ENCODE results near the gene C1QTNF1.
"Not testable (repeated sequence)": the region's sequence is repeated elsewhere in the genome, so short reads cannot be mapped to it uniquely, and the experiment has no call there.

Gene C1QTNF1

GRCh38 chr17:79071161-79071740 is 47.3 kb downstream of the C1QTNF1 start:
- no peak for DNase-seq (ENCODE audit: low read depth in 1 of 2, low spot score in 1 of 2)
- in situ Hi-C loops (cut with HindIII; ENCODE audit: low pct_unique_long_range_greater_than_20kb, low sequenced_read_pairs), result no loop called here
- no peak for TF ChIP-seq JUND (IDR thresholded peaks at IDR 0.05; ENCODE audit: low read depth)

- no peak for TF ChIP-seq JUND (IDR thresholded peaks at IDR 0.05; ENCODE audit: low read depth)
- in situ Hi-C loops (cut with HindIII; ENCODE audit: low pct_unique_long_range_greater_than_20kb, low sequenced_read_pairs), result no loop called here
- no peak for DNase-seq (ENCODE audit: low read depth in 1 of 2, low spot score in 1 of 2)
Measured at GRCh38 chr17:79072544-79072943, 48.6 kb downstream of the C1QTNF1 start.

GRCh38 chr17:79073016-79073705 is 49.2 kb downstream of the C1QTNF1 start:
- in situ Hi-C loops (cut with HindIII; ENCODE audit: low pct_unique_long_range_greater_than_20kb, low sequenced_read_pairs), result no loop called here
- peak in 1 of 2 experiments; percentile 43 for DNase-seq (ENCODE audit: low read depth in 1 of 2, low spot score in 1 of 2)
- TF ChIP-seq JUND (IDR thresholded peaks at IDR 0.05; ENCODE audit: low read depth), result no peak

DNA sequence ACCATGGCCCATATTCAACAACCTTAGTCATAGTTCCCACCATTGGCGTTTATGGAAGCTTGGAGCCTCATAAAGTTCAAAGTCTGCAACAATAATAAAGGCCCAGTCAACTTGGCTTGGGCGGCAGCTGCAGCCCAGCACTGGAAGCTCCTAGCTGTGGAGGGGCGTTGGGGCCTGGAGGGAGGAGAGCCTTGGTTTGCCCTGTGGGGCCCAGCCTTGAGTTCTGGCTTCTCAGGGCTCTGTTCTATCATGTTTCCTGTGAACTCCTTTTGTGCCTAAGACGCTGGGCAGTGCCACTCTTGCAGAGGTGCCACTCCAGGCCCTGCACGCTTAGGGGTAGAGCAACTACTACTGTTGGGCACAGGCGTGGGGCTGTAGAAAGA is 49.7 kb downstream of the C1QTNF1 start:
- in situ Hi-C loops (cut with HindIII; ENCODE audit: low pct_unique_long_range_greater_than_20kb, low sequenced_read_pairs), result no loop called here
- TF ChIP-seq JUND (IDR thresholded peaks at IDR 0.05; ENCODE audit: low read depth), result no peak
- no peak for DNase-seq (ENCODE audit: low read depth in 1 of 2, low spot score in 1 of 2)

DNA sequence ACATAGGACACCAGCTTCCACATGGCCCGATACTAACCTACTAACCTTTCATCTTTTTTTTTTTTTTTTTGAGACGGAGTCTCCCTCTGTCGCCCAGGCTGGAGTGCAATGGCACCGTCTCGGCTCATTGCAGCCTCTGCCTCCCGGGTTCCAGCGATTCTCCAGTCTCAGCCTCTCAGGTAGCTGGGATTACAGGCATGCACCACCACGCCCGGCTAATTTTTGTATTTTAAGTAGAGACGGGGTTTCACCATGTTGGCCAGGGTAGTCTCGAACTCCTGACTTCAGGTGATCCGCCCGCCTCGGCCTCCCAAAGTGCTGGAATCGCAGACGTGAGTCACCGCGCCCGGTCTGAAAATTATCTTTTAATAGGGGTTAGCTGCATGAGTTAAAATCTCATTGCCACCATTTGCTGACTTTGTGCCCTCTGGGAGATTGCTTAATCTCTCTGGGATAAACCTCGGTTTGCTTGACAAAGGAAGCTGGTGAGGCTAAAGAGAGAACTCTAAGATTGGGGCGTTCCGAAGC is 50.2 kb downstream of the C1QTNF1 start:
- DNase-seq (ENCODE audit: low read depth in 1 of 2, low spot score in 1 of 2); in situ Hi-C loops (cut with HindIII; ENCODE audit: low pct_unique_long_range_greater_than_20kb, low sequenced_read_pairs): not testable (repeated sequence)

DNA sequence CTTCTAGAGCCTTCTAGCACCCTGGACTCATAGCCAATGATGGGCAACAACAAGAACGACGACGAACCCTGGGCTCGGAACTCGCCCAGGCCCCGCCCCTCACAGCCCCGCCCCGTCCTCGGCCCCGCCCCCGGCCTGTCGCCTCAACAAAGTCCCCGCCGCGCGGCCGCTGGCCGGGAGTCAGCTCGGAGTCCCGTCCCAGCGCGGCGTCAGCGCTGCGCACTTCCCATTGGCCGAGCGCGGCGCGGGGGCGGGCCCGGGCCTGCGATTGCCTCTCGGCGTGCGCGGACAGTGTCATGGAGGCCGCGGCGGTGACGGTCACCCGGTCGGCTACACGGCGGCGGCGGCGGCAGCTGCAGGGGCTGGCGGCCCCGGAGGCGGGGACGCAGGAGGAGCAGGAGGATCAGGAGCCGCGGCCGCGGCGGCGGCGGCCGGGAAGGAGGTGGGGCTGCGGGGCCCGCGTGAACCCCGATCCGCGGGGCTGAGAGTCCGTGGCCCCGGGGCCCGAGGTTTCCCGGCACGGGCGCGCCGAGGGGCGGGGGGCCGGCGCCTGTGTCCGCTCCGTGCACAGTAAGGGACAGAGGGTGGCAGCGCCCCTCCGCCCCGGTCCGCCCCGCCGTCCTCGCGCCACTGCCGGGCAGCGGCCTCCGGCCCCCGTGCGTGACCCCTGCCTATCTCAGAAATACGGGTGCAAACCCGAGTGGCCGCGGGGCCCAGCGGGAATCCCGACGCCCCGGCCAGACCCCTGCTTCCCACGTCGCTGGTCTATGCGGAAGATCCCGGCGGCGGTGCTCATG is 50.9 kb downstream of the C1QTNF1 start, which contains the start of gene ENGASE:
Gene ENGASE, plus strand, starts transcription at position 176 of the 797 bp plus-strand sequence. Its CDS starts 121 bp downstream, at position 297.
- TF ChIP-seq JUND (IDR thresholded peaks at IDR 0.05; ENCODE audit: low read depth), result no peak
- in situ Hi-C loops (cut with HindIII; ENCODE audit: low pct_unique_long_range_greater_than_20kb, low sequenced_read_pairs), result no loop called here
- DNase-seq (ENCODE audit: low read depth in 1 of 2, low spot score in 1 of 2), result peak; percentile 97 to 99

- in situ Hi-C loops (cut with HindIII; ENCODE audit: low pct_unique_long_range_greater_than_20kb, low sequenced_read_pairs), result no loop called here
- no peak for DNase-seq (ENCODE audit: low read depth in 1 of 2, low spot score in 1 of 2)
- no peak for TF ChIP-seq JUND (IDR thresholded peaks at IDR 0.05; ENCODE audit: low read depth)
Measured at GRCh38 chr17:79075446-79075750, 51.4 kb downstream of the C1QTNF1 start.

- DNase-seq (ENCODE audit: low read depth in 1 of 2, low spot score in 1 of 2), result no peak
- no peak for TF ChIP-seq JUND (IDR thresholded peaks at IDR 0.05; ENCODE audit: low read depth)
- in situ Hi-C loops (cut with HindIII; ENCODE audit: low pct_unique_long_range_greater_than_20kb, low sequenced_read_pairs), result no loop called here
Measured at GRCh38 chr17:79075861-79076406, 52.0 kb downstream of the C1QTNF1 start.

DNA sequence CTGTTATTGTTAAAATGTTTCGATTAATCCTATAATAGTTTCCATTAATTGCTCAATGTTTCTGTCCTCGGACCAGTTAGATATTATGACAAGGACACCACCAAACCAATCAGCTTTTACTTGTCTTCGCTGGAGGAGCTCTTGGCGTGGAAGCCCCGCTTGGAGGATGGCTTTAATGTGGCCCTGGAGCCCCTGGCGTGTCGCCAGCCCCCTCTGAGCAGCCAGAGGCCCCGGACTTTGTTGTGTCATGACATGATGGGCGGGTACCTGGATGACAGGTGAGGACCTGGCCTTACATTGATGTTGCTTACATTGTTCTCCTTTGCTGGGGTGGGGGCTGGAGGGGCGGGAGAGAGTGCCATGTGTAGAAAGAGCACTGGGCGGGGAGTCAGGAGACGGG is 53.6 kb downstream of the C1QTNF1 start:
- no peak for TF ChIP-seq JUND (IDR thresholded peaks at IDR 0.05; ENCODE audit: low read depth)

DNA sequence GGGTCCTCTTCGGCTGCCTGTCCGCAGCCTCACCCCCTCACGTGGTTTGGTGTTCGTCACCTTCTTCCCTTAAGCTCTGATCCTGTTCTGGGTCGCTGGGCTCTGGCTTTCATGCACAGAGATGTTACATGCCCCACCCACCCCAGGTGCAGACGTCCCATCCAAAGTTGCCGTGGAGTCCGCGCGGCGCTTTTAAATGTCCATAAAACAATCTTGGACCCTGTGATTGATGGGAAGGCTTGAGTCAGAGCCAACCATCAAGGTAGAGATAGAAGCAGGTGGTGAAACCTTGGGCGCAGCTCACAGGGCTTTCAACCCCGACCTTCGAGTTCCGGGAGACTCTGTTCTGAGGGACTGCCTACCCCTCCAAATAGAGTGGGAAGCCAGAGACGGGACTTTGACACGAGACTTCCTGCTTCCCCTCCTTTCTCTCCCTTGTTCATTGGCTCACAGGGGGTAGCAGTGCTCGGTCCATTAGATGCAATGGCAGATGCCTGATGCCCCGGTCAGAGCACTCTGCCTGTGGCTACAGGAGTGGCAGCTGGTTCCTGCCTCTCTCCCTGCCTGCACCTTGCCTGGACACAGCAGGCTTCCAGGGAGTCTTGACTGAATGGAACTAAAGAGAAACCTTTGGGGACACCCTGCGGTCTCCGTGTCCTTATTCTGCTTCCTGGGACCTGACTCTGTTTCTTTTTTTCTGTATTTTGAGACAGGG is 54.7 kb downstream of the C1QTNF1 start:
- no peak for DNase-seq (ENCODE audit: low read depth in 1 of 2, low spot score in 1 of 2)
- in situ Hi-C loops (cut with HindIII; ENCODE audit: low pct_unique_long_range_greater_than_20kb, low sequenced_read_pairs), result no loop called here
- no peak for TF ChIP-seq JUND (IDR thresholded peaks at IDR 0.05; ENCODE audit: low read depth)

More for the DNA sequence above, 53.6 kb downstream of the C1QTNF1 start:
- DNase-seq (ENCODE audit: low read depth in 1 of 2, low spot score in 1 of 2), result no peak
- in situ Hi-C loops (cut with HindIII; ENCODE audit: low pct_unique_long_range_greater_than_20kb, low sequenced_read_pairs), result no loop called here

GRCh38 chr17:79079421-79080200 is 55.6 kb downstream of the C1QTNF1 start:
- TF ChIP-seq JUND (IDR thresholded peaks at IDR 0.05; ENCODE audit: low read depth), result no peak
- no peak for DNase-seq (ENCODE audit: low read depth in 1 of 2, low spot score in 1 of 2)
- in situ Hi-C loops (cut with HindIII; ENCODE audit: low pct_unique_long_range_greater_than_20kb, low sequenced_read_pairs), result no loop called here
